ENCODE measurements around the gene TSPAN31.

TSPAN31 gene

GRCh38 chr12:57737467-57738460, 7.1 kb upstream of the TSPAN31 start (continued):
- TF ChIP-seq PRDM2 (tag by site-specific recombination; IDR thresholded peaks at IDR 0.05; ENCODE audit: borderline replicate concordance): no peak
- no peak for TF ChIP-seq ZNF704 (tag by site-specific recombination; IDR thresholded peaks at IDR 0.05)

GRCh38 chr12:57738661-57739237, 6.1 kb upstream of the TSPAN31 start, which contains the start of gene AGAP2:
Gene AGAP2 (minus strand): TSS chr12:57738742. CDS start chr12:57738246, 496 bp downstream.
- CTCF ChIA-PET: interaction anchor here (0.6 to 4.8 kb wide), 4 partner anchors 14 to 284 kb away, joined by 3 to 55 read pairs (median 19); no protein-coding TSS in a partner anchor
- peak within 1 kb of the TSS; percentile 37 for H3K4me3 ChIP-seq (ENCODE audit: low read depth, low read length)
- H3K4me1 ChIP-seq (ENCODE audit: control insufficient read depth, insufficient read depth, low read length): peaks cover 6% of the 10 kb centered on the region; the same call in 1 of the 2 replicates
- no peaks in the 10 kb centered on the region for H3K36me3 ChIP-seq (ENCODE audit: control insufficient read depth in 2 of 2, insufficient read depth in 1 of 2, low read length in 2 of 2)
- H3K9me3 ChIP-seq (ENCODE audit: control insufficient read depth, insufficient read depth, low read depth, low read length): no peaks in the 10 kb centered on the region
- no peak within 1 kb of the TSS; the same call in 1 of the 2 replicates for H3K27ac ChIP-seq (ENCODE audit: extremely low read depth, low read depth, low read length)
- POLR2A ChIA-PET: no interaction called here
- TF ChIP-seq YY2 (tag by site-specific recombination; IDR thresholded peaks at IDR 0.05) (no peak), SP3 (tag by site-specific recombination; IDR thresholded peaks at IDR 0.05) (peak; percentile 62; the same call in 1 of the 2 replicates), ZNF560 (tag by site-specific recombination; IDR thresholded peaks at IDR 0.05; ENCODE audit: borderline replicate concordance) (no peak), ZNF398 (tag by site-specific recombination; IDR thresholded peaks at IDR 0.05) (peak; percentile 83), YY1 (tag by site-specific recombination; IDR thresholded peaks at IDR 0.05) (no peak), ZNF112 (tag by site-specific recombination; IDR thresholded peaks at IDR 0.05) (no peak), KLF10 (tag by site-specific recombination; IDR thresholded peaks at IDR 0.05) (peak; percentile 41; the same call in 1 of the 2 replicates), ZNF311 (tag by site-specific recombination; IDR thresholded peaks at IDR 0.05; ENCODE audit: borderline replicate concordance) (no peak), ZNF350 (tag by site-specific recombination; IDR thresholded peaks at IDR 0.05) (no peak), ZNF785 (tag by site-specific recombination; IDR thresholded peaks at IDR 0.05) (no peak), ZNF777 (tag by site-specific recombination; IDR thresholded peaks at IDR 0.05; ENCODE audit: borderline replicate concordance) (no peak), ZNF830 (tag by site-specific recombination; IDR thresholded peaks at IDR 0.05; ENCODE audit: low read depth) (no peak), ZNF280C (tag by site-specific recombination; IDR thresholded peaks at IDR 0.05) (no peak), ZNF514 (tag by site-specific recombination; IDR thresholded peaks at IDR 0.05) (no peak), MYNN (tag by site-specific recombination; IDR thresholded peaks at IDR 0.05; ENCODE audit: borderline replicate concordance) (no peak), ZNF521 (tag by site-specific recombination; IDR thresholded peaks at IDR 0.05) (no peak), ZNF138 (tag by site-specific recombination; IDR thresholded peaks at IDR 0.05; ENCODE audit: borderline replicate concordance) (no peak), BCL11B (tag by site-specific recombination; IDR thresholded peaks at IDR 0.05; ENCODE audit: low read depth) (no peak), ZNF23 (tag by site-specific recombination; IDR thresholded peaks at IDR 0.05; ENCODE audit: borderline replicate concordance) (no peak), ZNF157 (tag by site-specific recombination; IDR thresholded peaks at IDR 0.05) (no peak)
